NT2/D1 (cell line): ENCODE results near the gene HMX1.

ENCODE experiments used
- SUZ12 ChIP-seq: IDR thresholded peaks from 2 replicates; pipeline ENCODE4 v1.6.1; 2011; ENCODE audit not compliant: insufficient read length, insufficient read depth; ENCODE audit errors: extremely low read depth
- YY1 ChIP-seq: IDR thresholded peaks from 2 replicates; pipeline ENCODE4 v1.6.1; 2011; ENCODE audit not compliant: insufficient read length, insufficient read depth

- TF ChIP-seq SUZ12 (peak; percentile 70), YY1 (no peak)
Measured at GRCh38 chr4:8872402-8873291, 1.0 kb upstream of the HMX1 start.
